Bone marrow (tissue), 2 donors: Measurements from ENCODE around the gene RXRB.
"Not testable (repeated sequence)": the region's sequence is repeated elsewhere in the genome, so short reads cannot be mapped to it uniquely, and the experiment has no call there.

Experiments
- DNase-seq, 2 donors: peaks; one replicate each; lab custom pipeline; 2025; lab: John Stamatoyannopoulos, UW

RXRB gene

DNA sequence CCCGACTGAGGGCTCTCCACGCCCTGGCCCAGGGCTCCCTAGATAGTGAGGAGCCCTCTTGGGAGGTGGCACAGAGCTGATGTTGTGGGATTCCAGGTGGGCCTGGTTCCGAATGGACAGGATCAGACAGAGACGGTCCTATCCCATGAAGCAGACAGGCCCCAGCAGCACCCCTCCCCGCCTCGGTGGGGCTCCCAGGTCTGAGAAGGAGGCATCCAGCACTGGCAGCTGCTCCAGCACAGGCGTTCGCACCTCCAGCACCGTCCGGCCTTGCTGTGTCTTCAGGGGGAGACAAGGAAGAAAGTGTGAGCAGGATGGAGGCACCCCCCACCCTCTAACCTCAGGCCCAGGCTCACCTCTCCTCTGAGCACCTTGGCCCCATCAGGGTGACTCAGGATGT, 36.9 kb downstream of the RXRB start:
- no peak for DNase-seq

- peak; percentile 33 to 52 for DNase-seq
These were observed 38.8 kb downstream of the RXRB start for GRCh38 chr6:33161354-33162331.

GRCh38 chr6:33160728-33161344, 39.6 kb downstream of the RXRB start:
- DNase-seq: no peak

GRCh38 chr6:33160096-33160495, 40.4 kb downstream of the RXRB start:
- no peak for DNase-seq

- DNase-seq: no peak
These were observed 43.5 kb downstream of the RXRB start for GRCh38 chr6:33156964-33157363.

GRCh38 chr6:33156561-33156960, 43.9 kb downstream of the RXRB start:
- no peak for DNase-seq

DNA sequence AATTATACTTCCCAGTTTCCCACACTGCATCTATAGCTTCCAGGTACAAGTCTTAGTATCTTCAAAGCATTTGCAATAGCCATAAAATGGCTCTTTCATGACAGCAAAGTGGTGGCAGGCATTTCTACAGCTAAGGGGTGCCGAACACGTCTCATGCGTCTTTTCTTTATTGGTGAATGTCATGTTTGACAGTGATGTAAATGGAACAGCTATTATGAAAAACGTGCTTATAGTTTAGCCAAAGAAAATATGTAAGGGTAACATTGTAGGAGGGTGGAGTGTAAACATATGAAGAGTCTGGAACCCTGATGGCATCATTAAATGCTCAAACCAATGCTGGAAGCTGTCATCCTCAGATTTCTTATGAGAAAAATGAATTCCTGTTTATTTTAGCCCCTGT, 46.1 kb downstream of the RXRB start:
- no peak for DNase-seq

GRCh38 chr6:33151050-33151449, 49.4 kb downstream of the RXRB start:
- no peak for DNase-seq

GRCh38 chr6:33150560-33150959, 49.9 kb downstream of the RXRB start:
- DNase-seq: not testable (repeated sequence)

- peak in 1 of 2 donors; percentile 38 for DNase-seq
These were observed 52.4 kb downstream of the RXRB start for GRCh38 chr6:33147807-33148666.

GRCh38 chr6:33144373-33144772, 56.1 kb downstream of the RXRB start:
- peak in 1 of 2 donors; percentile 95 for DNase-seq
